NT2/D1 (cell line): ENCODE measurements around the gene USH2A.

Experiments used
- SUZ12 ChIP-seq: IDR thresholded peaks from 2 replicates; pipeline ENCODE4 v1.6.1; 2011; ENCODE audit not compliant: insufficient read length, insufficient read depth; ENCODE audit errors: extremely low read depth
- YY1 ChIP-seq: IDR thresholded peaks from 2 replicates; pipeline ENCODE4 v1.6.1; 2011; ENCODE audit not compliant: insufficient read length, insufficient read depth
- ZNF274 ChIP-seq: IDR thresholded peaks from 2 replicates; pipeline ENCODE4 v1.6.1; 2011; ENCODE audit warnings: mild to moderate bottlenecking, low read depth, low read length

GRCh38 chr1:215905493-215906115, 517.6 kb downstream of the USH2A start:
- TF ChIP-seq SUZ12 (no peak), ZNF274 (no peak), YY1 (no peak)
